GM21723 (cell line): ENCODE data around the gene SLC30A3.
"Not testable (repeated sequence)": the region's sequence is repeated elsewhere in the genome, so short reads cannot be mapped to it uniquely, and the experiment has no call there.

Source experiments
- ATAC-seq: cut with Tn5 transposase; IDR thresholded peaks from one replicate; pipeline ENCODE4 v1.9.1; 2021; ENCODE audit warnings: mild to moderate bottlenecking, moderate library complexity; ENCODE audit not compliant: unreplicated experiment

SLC30A3 gene

GRCh38 chr2:27262379-27263286 lies at the start of gene SLC30A3:
TSS of gene SLC30A3 (minus strand) at chr2:27263047. CDS start at chr2:27262906, 141 bp downstream.
- ATAC-seq, result peak; percentile 45

GRCh38 chr2:27312152-27312551 lies 49.3 kb upstream of the SLC30A3 start:
- ATAC-seq, result no peak

GRCh38 chr2:27309651-27310050 lies 46.8 kb upstream of the SLC30A3 start:
- ATAC-seq, result no peak

GRCh38 chr2:27308359-27308881 lies 45.6 kb upstream of the SLC30A3 start, which contains the start of gene UCN:
TSS of gene UCN (minus strand) at chr2:27308445. CDS start at chr2:27307895, 550 bp downstream.
- no peak for ATAC-seq

GRCh38 chr2:27307545-27308358 lies 44.9 kb upstream of the SLC30A3 start:
- no peak for ATAC-seq

- no peak for ATAC-seq
These were observed 44.4 kb upstream of the SLC30A3 start for GRCh38 chr2:27307287-27307544.

- ATAC-seq, result no peak
These were observed 43.9 kb upstream of the SLC30A3 start for GRCh38 chr2:27306573-27307286.

- no peak for ATAC-seq
These were observed 43.3 kb upstream of the SLC30A3 start for GRCh38 chr2:27306136-27306535.

- no peak for ATAC-seq
These were observed 42.7 kb upstream of the SLC30A3 start for GRCh38 chr2:27305516-27305915.

GRCh38 chr2:27304488-27305240 lies 41.8 kb upstream of the SLC30A3 start:
- no peak for ATAC-seq

GRCh38 chr2:27303093-27304025 lies 40.5 kb upstream of the SLC30A3 start:
- ATAC-seq, result no peak

GRCh38 chr2:27300606-27301005 lies 37.8 kb upstream of the SLC30A3 start:
- ATAC-seq, result not testable (repeated sequence)

- no peak for ATAC-seq
These were observed 35.7 kb upstream of the SLC30A3 start for GRCh38 chr2:27298391-27299080.

GRCh38 chr2:27297195-27297594 lies 34.3 kb upstream of the SLC30A3 start:
- no peak for ATAC-seq

GRCh38 chr2:27296481-27296880 lies 33.6 kb upstream of the SLC30A3 start:
- no peak for ATAC-seq

- no peak for ATAC-seq
These were observed 32.1 kb upstream of the SLC30A3 start for GRCh38 chr2:27294928-27295327.

GRCh38 chr2:27291865-27292264 lies 29.0 kb upstream of the SLC30A3 start:
- ATAC-seq, result no peak

GRCh38 chr2:27290549-27290948 lies 27.7 kb upstream of the SLC30A3 start:
- no peak for ATAC-seq

GRCh38 chr2:27288610-27289009 lies 25.8 kb upstream of the SLC30A3 start:
- ATAC-seq, result no peak
